ENCODE measurements around the gene GALNT9.

The GALNT9 gene

GRCh38 chr12:132166801-132167591, 162.4 kb downstream of the GALNT9 start:
- H3K4me3 ChIP-seq (ENCODE audit: low read depth, low read length): no peak overlapping the region
- H2AFZ ChIP-seq (ENCODE audit: low read length, unreplicated experiment): no peak overlapping the region
- no peak overlapping the region for H3K27ac ChIP-seq (ENCODE audit: low read depth, low read length)
- H3K27me3 ChIP-seq (ENCODE audit: insufficient read depth, low read length): no peaks in the 10 kb centered on the region
- H3K4me1 ChIP-seq (ENCODE audit: control insufficient read depth, insufficient read depth, low read length, unreplicated experiment): peaks cover 30% of the 10 kb centered on the region
- no peaks in the 10 kb centered on the region for H3K36me3 ChIP-seq (ENCODE audit: insufficient read depth, low read length)
- H3K79me2 ChIP-seq (ENCODE audit: control insufficient read depth, insufficient read depth, low read length, unreplicated experiment): no peaks in the 10 kb centered on the region

GRCh38 chr12:132166093-132166492, 163.3 kb downstream of the GALNT9 start:
- H3K36me3 ChIP-seq (ENCODE audit: insufficient read depth, low read length): no peaks in the 10 kb centered on the region
- H3K4me1 ChIP-seq (ENCODE audit: control insufficient read depth, insufficient read depth, low read length, unreplicated experiment): peaks cover 31% of the 10 kb centered on the region
- no peak overlapping the region for H3K27ac ChIP-seq (ENCODE audit: low read depth, low read length)
- H3K4me3 ChIP-seq (ENCODE audit: low read depth, low read length): no peak overlapping the region
- H3K27me3 ChIP-seq (ENCODE audit: insufficient read depth, low read length): no peaks in the 10 kb centered on the region
- no peaks in the 10 kb centered on the region for H3K79me2 ChIP-seq (ENCODE audit: control insufficient read depth, insufficient read depth, low read length, unreplicated experiment)
- H2AFZ ChIP-seq (ENCODE audit: low read length, unreplicated experiment): no peak overlapping the region

DNA sequence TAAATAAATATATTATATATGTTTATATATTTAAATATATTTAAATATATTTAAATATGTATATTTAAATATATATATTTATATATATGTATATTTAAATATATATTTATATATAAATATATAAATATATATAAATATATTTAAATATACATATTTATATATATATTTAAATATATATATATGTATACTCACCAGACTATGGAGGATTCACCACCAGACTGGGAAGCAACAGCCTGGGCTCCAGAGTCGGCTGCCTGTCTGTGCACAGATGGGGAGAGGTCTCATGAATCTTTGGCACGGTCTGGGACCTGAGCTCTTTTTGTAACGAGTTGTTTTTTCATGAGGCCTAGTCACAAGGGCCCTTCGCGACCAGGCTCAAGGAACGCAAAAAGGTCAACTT, 163.8 kb downstream of the GALNT9 start:
- peaks cover 29% of the 10 kb centered on the region for H3K4me1 ChIP-seq (ENCODE audit: control insufficient read depth, insufficient read depth, low read length, unreplicated experiment)
- H3K4me3 ChIP-seq (ENCODE audit: low read depth, low read length): no peak overlapping the region
- H3K79me2 ChIP-seq (ENCODE audit: control insufficient read depth, insufficient read depth, low read length, unreplicated experiment): no peaks in the 10 kb centered on the region
- no peak overlapping the region for H2AFZ ChIP-seq (ENCODE audit: low read length, unreplicated experiment)
- H3K36me3 ChIP-seq (ENCODE audit: insufficient read depth, low read length): no peaks in the 10 kb centered on the region
- H3K27ac ChIP-seq (ENCODE audit: low read depth, low read length): no peak overlapping the region
- H3K27me3 ChIP-seq (ENCODE audit: insufficient read depth, low read length): no peaks in the 10 kb centered on the region

GRCh38 chr12:132164426-132164825, 165.0 kb downstream of the GALNT9 start:
- no peak overlapping the region for H3K27ac ChIP-seq (ENCODE audit: low read depth, low read length)
- no peak overlapping the region for H3K4me3 ChIP-seq (ENCODE audit: low read depth, low read length)
- no peak overlapping the region for H2AFZ ChIP-seq (ENCODE audit: low read length, unreplicated experiment)
- H3K79me2 ChIP-seq (ENCODE audit: control insufficient read depth, insufficient read depth, low read length, unreplicated experiment): no peaks in the 10 kb centered on the region
- H3K4me1 ChIP-seq (ENCODE audit: control insufficient read depth, insufficient read depth, low read length, unreplicated experiment): peaks cover 17% of the 10 kb centered on the region
- no peaks in the 10 kb centered on the region for H3K36me3 ChIP-seq (ENCODE audit: insufficient read depth, low read length)
- H3K27me3 ChIP-seq (ENCODE audit: insufficient read depth, low read length): no peaks in the 10 kb centered on the region

DNA sequence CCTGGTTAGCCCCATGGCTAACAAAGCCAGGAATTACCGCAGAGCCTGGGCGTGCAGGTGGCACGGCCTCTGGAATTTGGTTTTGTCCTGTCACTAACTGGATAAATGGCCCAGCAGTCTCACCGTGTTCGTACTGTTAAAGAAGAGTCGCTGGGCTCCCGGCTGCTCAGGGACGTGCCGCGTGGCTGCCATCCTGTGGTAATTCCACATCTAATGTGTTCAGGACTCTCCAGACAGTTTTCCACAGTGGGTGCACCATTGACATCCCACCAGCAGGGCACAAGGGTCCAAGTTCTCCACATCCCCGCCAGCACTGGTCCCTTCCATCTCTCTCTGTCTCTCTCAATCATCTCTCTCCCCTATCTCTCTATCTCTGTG, 165.5 kb downstream of the GALNT9 start:
- no peaks in the 10 kb centered on the region for H3K36me3 ChIP-seq (ENCODE audit: insufficient read depth, low read length)
- no peaks in the 10 kb centered on the region for H3K27me3 ChIP-seq (ENCODE audit: insufficient read depth, low read length)
- no peak overlapping the region for H3K27ac ChIP-seq (ENCODE audit: low read depth, low read length)
- no peak overlapping the region for H3K4me3 ChIP-seq (ENCODE audit: low read depth, low read length)
- peaks cover 16% of the 10 kb centered on the region for H3K4me1 ChIP-seq (ENCODE audit: control insufficient read depth, insufficient read depth, low read length, unreplicated experiment)
- H2AFZ ChIP-seq (ENCODE audit: low read length, unreplicated experiment): no peak overlapping the region
- no peaks in the 10 kb centered on the region for H3K79me2 ChIP-seq (ENCODE audit: control insufficient read depth, insufficient read depth, low read length, unreplicated experiment)

DNA sequence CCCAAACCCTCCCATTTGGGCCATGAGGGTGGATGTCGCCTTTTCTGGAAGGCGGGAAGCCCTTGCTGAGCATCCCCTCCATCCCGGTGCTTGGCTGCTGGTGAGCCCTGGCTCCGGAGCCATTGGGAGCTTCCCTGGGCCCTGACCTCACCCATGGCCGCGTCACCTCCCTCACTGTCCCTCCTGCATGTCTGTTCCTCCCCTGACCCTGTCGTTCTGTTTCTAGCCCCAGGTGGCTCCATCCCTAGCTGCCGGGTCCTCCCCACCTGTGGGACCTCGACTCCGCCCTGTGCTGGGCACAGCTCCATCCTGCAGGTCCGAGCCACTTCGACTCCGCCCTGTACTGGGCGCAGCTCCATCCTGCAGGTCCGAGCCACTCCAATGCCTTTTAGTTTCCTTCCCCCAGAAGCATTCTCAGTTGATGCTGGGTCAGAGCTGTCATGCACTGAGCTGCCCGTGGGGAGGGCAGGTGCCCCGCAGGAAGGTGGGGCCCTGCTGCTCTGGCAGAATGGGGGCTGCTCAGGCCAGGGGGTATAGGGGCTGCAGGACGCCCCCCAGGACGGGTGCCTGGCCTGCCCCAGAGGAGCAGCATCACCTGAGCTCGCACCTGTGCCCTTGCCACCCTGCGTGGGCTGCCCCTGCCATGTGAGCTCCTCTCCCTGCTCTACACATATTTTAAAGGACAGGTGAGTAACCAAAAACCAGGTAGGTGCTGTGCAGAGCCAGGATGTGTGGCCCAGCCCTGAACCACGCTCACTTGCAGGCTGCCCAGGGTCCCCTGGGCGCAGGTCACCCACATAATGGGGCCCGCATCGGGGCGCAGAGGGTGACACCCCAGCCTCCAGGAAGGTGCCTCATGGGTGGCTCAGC, 166.1 kb downstream of the GALNT9 start:
- peak overlapping the region; percentile 38 for H3K4me3 ChIP-seq (ENCODE audit: low read depth, low read length)
- no peaks in the 10 kb centered on the region for H3K27me3 ChIP-seq (ENCODE audit: insufficient read depth, low read length)
- no peaks in the 10 kb centered on the region for H3K79me2 ChIP-seq (ENCODE audit: control insufficient read depth, insufficient read depth, low read length, unreplicated experiment)
- no peak overlapping the region for H2AFZ ChIP-seq (ENCODE audit: low read length, unreplicated experiment)
- H3K4me1 ChIP-seq (ENCODE audit: control insufficient read depth, insufficient read depth, low read length, unreplicated experiment): peaks cover 16% of the 10 kb centered on the region
- H3K36me3 ChIP-seq (ENCODE audit: insufficient read depth, low read length): peaks cover 6% of the 10 kb centered on the region; the same call in 1 of the 2 replicates
- H3K27ac ChIP-seq (ENCODE audit: low read depth, low read length): peak overlapping the region; percentile 66; the same call in 1 of the 2 replicates

GRCh38 chr12:132162508-132163031, 166.8 kb downstream of the GALNT9 start:
- Histone ChIP-seq H3K27me3 (ENCODE audit: insufficient read depth, low read length) (no peaks in the 10 kb centered on the region), H3K4me3 (ENCODE audit: low read depth, low read length) (peak overlapping the region; percentile 38), H2AFZ (ENCODE audit: low read length, unreplicated experiment) (no peak overlapping the region), H3K4me1 (ENCODE audit: control insufficient read depth, insufficient read depth, low read length, unreplicated experiment) (peaks cover 16% of the 10 kb centered on the region), H3K79me2 (ENCODE audit: control insufficient read depth, insufficient read depth, low read length, unreplicated experiment) (no peaks in the 10 kb centered on the region), H3K36me3 (ENCODE audit: insufficient read depth, low read length) (peaks cover 12% of the 10 kb centered on the region; the same call in 1 of the 2 replicates), H3K27ac (ENCODE audit: low read depth, low read length) (peak overlapping the region; percentile 66)

DNA sequence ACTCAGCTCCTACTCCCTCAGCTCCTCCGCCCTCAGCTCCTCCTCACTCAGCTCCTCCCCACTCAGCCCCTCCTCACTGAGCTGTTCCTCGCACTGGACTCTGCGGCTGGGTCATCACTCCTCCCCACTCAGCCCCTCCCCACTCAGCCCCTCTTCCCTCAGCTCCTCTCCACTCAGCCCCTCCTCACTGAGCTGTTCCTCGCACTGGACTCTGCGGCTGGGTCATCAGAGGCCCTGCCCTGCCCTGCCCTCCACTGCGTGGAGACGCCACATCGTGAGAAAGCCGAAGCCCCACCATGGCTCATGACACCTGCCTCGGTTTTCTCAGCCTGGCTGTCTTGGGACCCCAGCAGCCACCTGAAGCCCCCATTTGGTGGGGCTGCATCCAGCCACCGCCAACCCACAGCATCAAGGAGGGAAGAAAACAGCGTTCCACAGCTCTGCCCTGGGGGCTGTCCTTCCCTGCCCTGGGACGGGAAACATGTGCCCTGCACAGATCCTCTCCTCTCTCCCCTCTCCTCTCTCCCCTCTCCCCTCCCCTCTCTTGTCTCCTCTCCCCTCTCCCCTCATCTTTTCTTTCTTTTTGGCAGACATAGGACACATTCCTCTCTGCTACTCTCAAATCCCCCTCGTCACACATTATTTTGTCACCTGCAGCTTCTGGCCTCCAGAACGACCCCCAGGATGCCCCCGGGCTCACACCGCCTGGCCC, 167.4 kb downstream of the GALNT9 start:
- H3K79me2 ChIP-seq (ENCODE audit: control insufficient read depth, insufficient read depth, low read length, unreplicated experiment): no peaks in the 10 kb centered on the region
- peaks cover 15% of the 10 kb centered on the region; the same call in 1 of the 2 replicates for H3K36me3 ChIP-seq (ENCODE audit: insufficient read depth, low read length)
- peak overlapping the region; percentile 66 for H3K27ac ChIP-seq (ENCODE audit: low read depth, low read length)
- H3K4me3 ChIP-seq (ENCODE audit: low read depth, low read length): peak overlapping the region; percentile 38; the same call in 1 of the 2 replicates
- H3K4me1 ChIP-seq (ENCODE audit: control insufficient read depth, insufficient read depth, low read length, unreplicated experiment): peaks cover 16% of the 10 kb centered on the region
- no peaks in the 10 kb centered on the region for H3K27me3 ChIP-seq (ENCODE audit: insufficient read depth, low read length)
- no peak overlapping the region for H2AFZ ChIP-seq (ENCODE audit: low read length, unreplicated experiment)

DNA sequence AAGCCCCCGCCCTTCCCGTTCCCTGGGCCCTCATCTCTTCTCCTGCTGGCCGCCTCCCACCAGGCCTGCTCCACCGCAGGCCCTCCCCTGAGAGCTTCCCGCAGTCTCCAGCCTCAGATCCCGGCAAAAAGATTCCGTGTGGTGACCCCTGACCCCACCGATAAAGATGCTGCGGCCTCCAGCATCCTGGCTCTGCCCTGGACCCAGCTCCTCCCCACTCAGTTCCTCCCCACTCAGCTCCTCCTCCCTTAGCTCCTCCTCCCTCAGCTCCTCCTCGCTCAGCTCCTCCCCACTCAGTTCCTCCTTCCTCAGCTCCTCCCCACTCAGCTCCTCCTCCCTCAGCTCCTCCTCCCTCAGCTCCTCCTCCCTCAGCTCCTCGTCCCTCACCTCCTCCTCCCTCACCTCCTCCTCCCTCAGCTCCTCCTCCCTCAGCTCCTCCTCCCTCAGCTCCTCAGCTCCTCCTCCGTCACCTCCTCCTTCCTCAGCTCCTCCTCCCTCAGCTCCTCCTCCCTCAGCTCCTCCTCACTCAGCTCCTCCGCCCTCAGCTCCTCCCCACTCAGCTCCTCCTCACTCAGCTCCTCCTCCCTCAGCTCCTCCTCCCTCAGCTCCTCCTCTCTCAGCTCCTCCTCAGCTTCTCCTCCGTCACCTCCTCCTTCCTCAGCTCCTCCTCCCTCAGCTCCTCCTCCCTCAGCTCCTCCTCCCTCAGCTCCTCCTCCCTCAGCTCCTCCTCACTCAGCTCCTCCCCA, 168.2 kb downstream of the GALNT9 start:
- Histone ChIP-seq H3K27ac (ENCODE audit: low read depth, low read length) (no peak overlapping the region), H3K27me3 (ENCODE audit: insufficient read depth, low read length) (no peaks in the 10 kb centered on the region), H3K36me3 (ENCODE audit: insufficient read depth, low read length) (peaks cover 20% of the 10 kb centered on the region; the same call in 1 of the 2 replicates), H3K4me1 (ENCODE audit: control insufficient read depth, insufficient read depth, low read length, unreplicated experiment) (peaks cover 16% of the 10 kb centered on the region), H3K79me2 (ENCODE audit: control insufficient read depth, insufficient read depth, low read length, unreplicated experiment) (no peaks in the 10 kb centered on the region), H2AFZ (ENCODE audit: low read length, unreplicated experiment) (no peak overlapping the region), H3K4me3 (ENCODE audit: low read depth, low read length) (no peak overlapping the region)

All from ACC112 (cell line).